PFSK-1 (cell line): ENCODE results near the gene CD247.

ENCODE experiments used
- FOXP2 ChIP-seq: optimal IDR thresholded peaks from 2 replicates; pipeline ENCODE3; 2011; ENCODE audit warnings: borderline replicate concordance, control low read depth, inconsistent platforms; ENCODE audit not compliant: insufficient read depth; ENCODE audit errors: extremely low read length, extremely low read depth
- POLR2AphosphoS5 ChIP-seq: IDR thresholded peaks from 2 replicates; pipeline ENCODE4 v1.6.1; 2012; ENCODE audit warnings: low read depth, mild to moderate bottlenecking, control low read depth, low read length, moderate library complexity
- SIN3A ChIP-seq: IDR thresholded peaks from 2 replicates; pipeline ENCODE4 v1.6.1; 2012; ENCODE audit warnings: mild to moderate bottlenecking, low read length, moderate library complexity, borderline replicate concordance; ENCODE audit not compliant: insufficient read depth
- TAF1 ChIP-seq: IDR thresholded peaks from 2 replicates; pipeline ENCODE4 v1.6.1; 2012; ENCODE audit warnings: low read length, control low read depth, borderline replicate concordance; ENCODE audit not compliant: insufficient read depth
- TF ChIP-seq, protein P1 (sequence below), 2 experiments: IDR thresholded peaks; 2 replicates each; pipeline versions ENCODE4 v1.6.1 to v1.8.0; 2011 to 2012; ENCODE audit warnings: low read depth in 2 of 2, low read length in 2 of 2, control low read depth in 1 of 2, inconsistent platforms in 1 of 2, mild to moderate bottlenecking in 1 of 2, moderate library complexity in 1 of 2; ENCODE audit not compliant: insufficient read depth in 1 of 2

CD247 gene

DNA sequence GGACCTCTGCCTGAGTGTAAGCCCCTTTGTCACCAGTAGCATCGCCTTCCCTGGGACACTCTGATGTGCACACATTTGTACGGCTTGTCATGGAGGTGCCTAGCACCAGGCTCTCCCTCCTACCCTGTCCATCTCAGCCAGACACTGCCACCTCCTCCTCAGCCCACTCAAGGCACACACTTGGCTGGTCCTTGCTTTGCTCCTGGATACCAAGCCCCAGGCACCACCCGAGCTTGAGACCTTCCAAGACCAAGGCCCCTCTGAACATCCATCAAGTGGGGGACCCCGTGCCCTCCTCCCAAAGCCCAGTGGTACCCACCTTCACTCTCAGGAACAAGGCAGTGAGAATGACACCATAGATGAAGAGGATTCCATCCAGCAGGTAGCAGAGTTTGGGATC is 78.0 kb downstream of the CD247 start:
- TF ChIP-seq POLR2AphosphoS5 (no peak), TAF1 (no peak), FOXP2 (no peak), SIN3A (no peak)
- TF ChIP-seq, protein P1, sequence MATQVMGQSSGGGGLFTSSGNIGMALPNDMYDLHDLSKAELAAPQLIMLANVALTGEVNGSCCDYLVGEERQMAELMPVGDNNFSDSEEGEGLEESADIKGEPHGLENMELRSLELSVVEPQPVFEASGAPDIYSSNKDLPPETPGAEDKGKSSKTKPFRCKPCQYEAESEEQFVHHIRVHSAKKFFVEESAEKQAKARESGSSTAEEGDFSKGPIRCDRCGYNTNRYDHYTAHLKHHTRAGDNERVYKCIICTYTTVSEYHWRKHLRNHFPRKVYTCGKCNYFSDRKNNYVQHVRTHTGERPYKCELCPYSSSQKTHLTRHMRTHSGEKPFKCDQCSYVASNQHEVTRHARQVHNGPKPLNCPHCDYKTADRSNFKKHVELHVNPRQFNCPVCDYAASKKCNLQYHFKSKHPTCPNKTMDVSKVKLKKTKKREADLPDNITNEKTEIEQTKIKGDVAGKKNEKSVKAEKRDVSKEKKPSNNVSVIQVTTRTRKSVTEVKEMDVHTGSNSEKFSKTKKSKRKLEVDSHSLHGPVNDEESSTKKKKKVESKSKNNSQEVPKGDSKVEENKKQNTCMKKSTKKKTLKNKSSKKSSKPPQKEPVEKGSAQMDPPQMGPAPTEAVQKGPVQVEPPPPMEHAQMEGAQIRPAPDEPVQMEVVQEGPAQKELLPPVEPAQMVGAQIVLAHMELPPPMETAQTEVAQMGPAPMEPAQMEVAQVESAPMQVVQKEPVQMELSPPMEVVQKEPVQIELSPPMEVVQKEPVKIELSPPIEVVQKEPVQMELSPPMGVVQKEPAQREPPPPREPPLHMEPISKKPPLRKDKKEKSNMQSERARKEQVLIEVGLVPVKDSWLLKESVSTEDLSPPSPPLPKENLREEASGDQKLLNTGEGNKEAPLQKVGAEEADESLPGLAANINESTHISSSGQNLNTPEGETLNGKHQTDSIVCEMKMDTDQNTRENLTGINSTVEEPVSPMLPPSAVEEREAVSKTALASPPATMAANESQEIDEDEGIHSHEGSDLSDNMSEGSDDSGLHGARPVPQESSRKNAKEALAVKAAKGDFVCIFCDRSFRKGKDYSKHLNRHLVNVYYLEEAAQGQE (IDR thresholded peaks at IDR 0.05; ENCODE audit: insufficient read depth in 1 of 2, low read depth in 2 of 2, low read length in 2 of 2) = no peak

GRCh38 chr1:167439301-167439988 is 78.9 kb downstream of the CD247 start:
- TF ChIP-seq FOXP2 (no peak), TAF1 (no peak), POLR2AphosphoS5 (no peak), SIN3A (no peak)
- TF ChIP-seq, protein P1 (IDR thresholded peaks at IDR 0.05; ENCODE audit: insufficient read depth in 1 of 2, low read depth in 2 of 2, low read length in 2 of 2) = no peak

- TF ChIP-seq TAF1 (no peak), SIN3A (no peak)
- TF ChIP-seq, protein P1 (IDR thresholded peaks at IDR 0.05; ENCODE audit: insufficient read depth in 1 of 2, low read depth in 2 of 2, low read length in 2 of 2) = no peak
Measured at GRCh38 chr1:167438171-167439138, 79.9 kb downstream of the CD247 start.

GRCh38 chr1:167435484-167435883 is 82.8 kb downstream of the CD247 start:
- no peak for TF ChIP-seq SIN3A
- TF ChIP-seq FOXP2 = no peak
- TF ChIP-seq TAF1 = no peak

DNA sequence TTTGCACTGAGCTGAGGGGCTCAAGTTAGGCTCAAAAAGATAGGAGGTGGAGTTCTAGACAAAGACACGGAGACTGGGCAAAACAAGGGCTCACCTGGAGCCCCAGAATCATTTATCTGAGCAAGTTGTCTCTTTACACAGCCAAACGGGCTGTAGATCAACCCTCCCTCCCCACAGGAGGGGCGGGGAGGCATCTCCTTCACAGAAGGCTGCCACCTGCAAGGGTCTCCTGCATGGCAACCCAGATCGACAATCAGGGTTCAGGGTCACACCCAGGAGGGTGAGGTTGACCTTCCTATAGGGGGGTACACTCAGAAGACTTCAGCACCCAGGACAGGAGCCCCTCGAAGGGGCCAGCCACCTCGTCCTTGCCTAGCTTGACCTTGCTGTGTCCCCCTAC is 84.0 kb downstream of the CD247 start:
- no peak for TF ChIP-seq FOXP2
- TF ChIP-seq TAF1 = no peak
- TF ChIP-seq, protein P1 (IDR thresholded peaks at IDR 0.05; ENCODE audit: insufficient read depth in 1 of 2, low read depth in 2 of 2, low read length in 2 of 2) = no peak
- TF ChIP-seq POLR2AphosphoS5 = no peak
- no peak for TF ChIP-seq SIN3A
